Activated naive CD8-positive, alpha-beta T cell treated with anti-CD3 and anti-CD28 coated beads, Interleukin-2, amount 10 ng/mL, durations not matched to agents 7 days and 5 days (primary cell): ENCODE data around the gene TAAR2. TPM values are rescaled to one million over a fixed set of nuclear protein-coding genes. Genes with fewer than 3 reads are reported as not detected.

ENCODE experiments used
- ATAC-seq: fragments of 150-1000 bp; cut with Tn5 transposase; one replicate; pipeline ENCODE4 v1.10.0; 2021; ENCODE audit warnings: low read depth, moderate library complexity
- POLR2A ChIA-PET: fragments of 350-600 bp; sonication (Branson Sonifier 250); formaldehyde crosslinking; loops from one replicate; lab custom pipeline; 2021; ENCODE audit warnings: antibody characterized with exemption; lab: Charles Lee
- DNase-seq: peaks from one replicate; pipeline ENCODE4 v3.0.0; 2021
- H3K27ac Mint-ChIP-seq: one replicate; pipeline ENCODE4 v1.8.0; 2022; ENCODE audit warnings: mild to moderate bottlenecking, mixed read lengths
- H3K27me3 Mint-ChIP-seq: one replicate; pipeline ENCODE4 v1.8.0; 2022; ENCODE audit warnings: mild to moderate bottlenecking, moderate library complexity, mixed read lengths
- H3K36me3 Mint-ChIP-seq: one replicate; pipeline ENCODE4 v1.8.0; 2021; ENCODE audit warnings: mild to moderate bottlenecking, mixed read lengths
- H3K4me1 Mint-ChIP-seq: one replicate; pipeline ENCODE4 v1.8.0; 2021; ENCODE audit warnings: mixed read lengths
- H3K4me3 Mint-ChIP-seq: one replicate; pipeline ENCODE4 v1.8.0; 2022; ENCODE audit warnings: mild to moderate bottlenecking, moderate library complexity, mixed read lengths
- H3K9me3 Mint-ChIP-seq: one replicate; pipeline ENCODE4 v1.8.0; 2021; ENCODE audit warnings: mixed read lengths
- total RNA-seq, 2 experiments: library from RNA; stranded (reverse); gene quantifications; one replicate each; pipeline ENCODE4 v1.2.3, GENCODE V29; 2021

The TAAR2 gene
- total RNA-seq: not detected

GRCh38 chr6:132624175-132624574 lies at the start of gene TAAR2:
TSS of gene TAAR2 (minus strand) at chr6:132624275. CDS start at chr6:132624275, 0 bp downstream.
- no peaks in the 10 kb centered on the region for H3K4me1 Mint-ChIP-seq
- H3K27me3 Mint-ChIP-seq: peaks cover 6% of the 10 kb centered on the region
- no peak within 1 kb of the TSS for H3K27ac Mint-ChIP-seq
- POLR2A ChIA-PET: no interaction called here
- no peak for ATAC-seq
- no peaks in the 10 kb centered on the region for H3K9me3 Mint-ChIP-seq
- H3K36me3 Mint-ChIP-seq: no peaks in the 10 kb centered on the region
- no peak for DNase-seq
- H3K4me3 Mint-ChIP-seq: no peak within 1 kb of the TSS

- H3K9me3 Mint-ChIP-seq: peaks cover 2% of the 10 kb centered on the region
- H3K27me3 Mint-ChIP-seq: peaks cover 21% of the 10 kb centered on the region
- peaks cover 22% of the 10 kb centered on the region for H3K4me1 Mint-ChIP-seq
- peaks cover 3% of the 10 kb centered on the region for H3K36me3 Mint-ChIP-seq
- no peak overlapping the region for H3K27ac Mint-ChIP-seq
- POLR2A ChIA-PET: interaction anchor here (1.3 kb wide), 1 partner anchor 141 kb away, joined by 5 read pairs; the partner anchor contains the start of gene RPS12
- no peak for ATAC-seq
- no peak for DNase-seq
- no peak overlapping the region for H3K4me3 Mint-ChIP-seq
Measured at GRCh38 chr6:132673376-132674094, 49.5 kb upstream of the TAAR2 start.

DNA sequence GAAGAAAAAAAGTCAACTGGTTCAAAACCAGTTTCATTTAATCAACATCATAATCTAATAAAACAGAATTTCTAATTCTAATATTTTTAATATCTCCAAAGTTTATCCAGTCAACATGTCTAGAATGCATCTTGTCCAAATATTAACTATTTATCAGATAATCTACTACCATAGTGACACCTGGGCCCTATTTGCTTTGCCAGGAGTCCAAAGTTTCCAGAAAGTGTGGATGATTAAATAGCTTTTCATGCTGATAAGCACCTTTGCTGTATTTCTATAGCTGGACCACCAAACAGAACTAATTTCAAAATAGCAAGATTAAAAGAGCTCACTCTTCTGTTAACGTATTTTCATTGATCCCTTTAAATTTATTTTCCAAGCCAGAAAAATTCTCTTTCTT lies 47.2 kb upstream of the TAAR2 start:
- Mint-ChIP-seq H3K9me3 (no peaks in the 10 kb centered on the region), H3K27ac (no peak overlapping the region), H3K4me1 (peaks cover 17% of the 10 kb centered on the region), H3K36me3 (no peaks in the 10 kb centered on the region), H3K4me3 (no peak overlapping the region), H3K27me3 (peaks cover 16% of the 10 kb centered on the region)
- POLR2A ChIA-PET: interaction anchor here (1.0 kb wide), 1 partner anchor 144 kb away, joined by 3 read pairs; no protein-coding TSS in a partner anchor
- DNase-seq (no peak), ATAC-seq (no peak)

- POLR2A ChIA-PET: no interaction called here
- no peak for DNase-seq
Measured at GRCh38 chr6:132669690-132670291, 45.7 kb upstream of the TAAR2 start.

DNA sequence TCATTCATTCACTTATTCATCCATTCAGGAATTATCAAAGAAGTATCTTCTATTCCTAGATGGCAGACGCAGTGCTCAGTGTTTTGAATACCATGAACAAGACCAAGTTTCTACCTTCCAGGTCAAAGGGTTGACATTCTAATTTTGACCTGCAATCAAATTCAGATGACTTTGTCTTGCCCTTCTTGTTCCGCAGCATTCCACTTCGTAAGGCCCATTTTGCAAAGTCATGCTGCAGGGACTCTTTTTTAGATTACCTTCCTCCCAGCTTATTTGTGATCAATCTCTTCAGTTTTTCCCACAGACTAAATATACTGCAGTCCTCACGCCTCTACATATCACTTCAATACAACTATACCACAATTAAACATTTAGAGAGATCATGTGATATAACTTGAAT lies 42.0 kb upstream of the TAAR2 start:
- Mint-ChIP-seq H3K36me3 (no peaks in the 10 kb centered on the region), H3K27me3 (peaks cover 6% of the 10 kb centered on the region), H3K27ac (no peak overlapping the region), H3K4me1 (peaks cover 4% of the 10 kb centered on the region), H3K4me3 (no peak overlapping the region), H3K9me3 (no peaks in the 10 kb centered on the region)
- no peak for DNase-seq
- POLR2A ChIA-PET: no interaction called here
- no peak for ATAC-seq

More at GRCh38 chr6:132669690-132670291, 45.7 kb upstream of the TAAR2 start:
- no peaks in the 10 kb centered on the region for H3K36me3 Mint-ChIP-seq
- H3K4me1 Mint-ChIP-seq: peaks cover 6% of the 10 kb centered on the region
- H3K27ac Mint-ChIP-seq: no peak overlapping the region
- peak overlapping the region; percentile 39 for H3K4me3 Mint-ChIP-seq
- H3K9me3 Mint-ChIP-seq: no peaks in the 10 kb centered on the region
- peak; percentile 47 for ATAC-seq
- peaks cover 12% of the 10 kb centered on the region for H3K27me3 Mint-ChIP-seq

- no peak for DNase-seq
- no peak overlapping the region for H3K27ac Mint-ChIP-seq
- peaks cover 3% of the 10 kb centered on the region for H3K27me3 Mint-ChIP-seq
- H3K4me3 Mint-ChIP-seq: no peak overlapping the region
- no peaks in the 10 kb centered on the region for H3K4me1 Mint-ChIP-seq
- no peaks in the 10 kb centered on the region for H3K36me3 Mint-ChIP-seq
- no peak for ATAC-seq
- POLR2A ChIA-PET: no interaction called here
- H3K9me3 Mint-ChIP-seq: no peaks in the 10 kb centered on the region
Measured at GRCh38 chr6:132664309-132665034, 40.4 kb upstream of the TAAR2 start.

- Mint-ChIP-seq H3K36me3 (no peaks in the 10 kb centered on the region), H3K27me3 (peaks cover 3% of the 10 kb centered on the region), H3K4me3 (no peak overlapping the region), H3K27ac (no peak overlapping the region), H3K4me1 (no peaks in the 10 kb centered on the region), H3K9me3 (no peaks in the 10 kb centered on the region)
- DNase-seq: no peak
- POLR2A ChIA-PET: no interaction called here
- no peak for ATAC-seq
Measured at GRCh38 chr6:132663661-132664060, 39.6 kb upstream of the TAAR2 start.

DNA sequence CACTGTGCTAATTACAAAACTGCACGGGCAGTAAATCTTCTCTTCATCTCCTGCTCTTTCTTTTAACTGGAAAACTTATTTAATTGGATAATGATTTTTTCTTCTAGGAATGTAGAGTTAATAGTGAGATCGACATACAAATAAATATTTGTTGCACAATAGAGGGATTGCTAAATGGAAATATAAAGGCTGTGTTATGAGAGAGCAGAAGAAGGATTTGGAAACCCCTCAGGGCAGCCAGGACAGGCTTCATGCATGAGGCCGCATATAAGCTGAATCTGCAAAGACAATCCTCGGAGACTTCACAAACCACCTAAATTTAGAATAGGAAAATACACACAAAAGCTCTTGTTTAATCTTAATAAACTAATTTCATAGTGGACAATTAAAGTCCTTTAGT lies 37.8 kb upstream of the TAAR2 start:
- no peaks in the 10 kb centered on the region for H3K4me1 Mint-ChIP-seq
- H3K9me3 Mint-ChIP-seq: no peaks in the 10 kb centered on the region
- H3K27me3 Mint-ChIP-seq: peaks cover 3% of the 10 kb centered on the region
- H3K4me3 Mint-ChIP-seq: no peak overlapping the region
- POLR2A ChIA-PET: no interaction called here
- H3K36me3 Mint-ChIP-seq: no peaks in the 10 kb centered on the region
- ATAC-seq (no peak), DNase-seq (no peak)
- no peak overlapping the region for H3K27ac Mint-ChIP-seq

DNA sequence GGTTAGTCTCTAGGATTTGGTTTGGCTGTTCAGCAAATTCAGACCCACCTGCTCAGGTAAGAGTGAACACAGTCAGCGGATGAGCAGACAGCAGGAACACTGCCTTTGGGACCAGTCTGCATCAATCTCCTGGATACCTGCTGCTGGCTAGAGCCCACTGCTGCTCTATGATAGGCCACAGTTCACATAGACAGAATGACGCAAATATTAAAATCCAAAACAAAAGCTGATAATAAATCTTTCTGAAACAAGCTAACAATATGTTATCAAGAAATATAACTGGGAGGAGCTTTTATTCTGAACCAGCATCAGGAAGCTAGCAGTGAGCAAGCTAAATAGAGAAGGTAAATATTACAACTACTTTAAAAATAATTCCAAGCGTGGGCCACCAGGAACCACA lies 35.0 kb upstream of the TAAR2 start, which contains the start of gene TAAR1:
Gene TAAR1 (minus strand): TSS at position 101 of the 400 bp plus-strand sequence. CDS start 13,179 bp downstream, outside the sequence.
- Mint-ChIP-seq H3K36me3 (peaks cover 2% of the 10 kb centered on the region), H3K9me3 (no peaks in the 10 kb centered on the region), H3K4me1 (no peaks in the 10 kb centered on the region), H3K27ac (no peak within 1 kb of the TSS), H3K27me3 (peaks cover 9% of the 10 kb centered on the region), H3K4me3 (no peak within 1 kb of the TSS)
- ATAC-seq: no peak
- POLR2A ChIA-PET: no interaction called here
- no peak for DNase-seq

GRCh38 chr6:132651062-132651461 lies 27.0 kb upstream of the TAAR2 start:
- H3K36me3 Mint-ChIP-seq: peaks cover 2% of the 10 kb centered on the region
- no peaks in the 10 kb centered on the region for H3K9me3 Mint-ChIP-seq
- ATAC-seq (no peak), DNase-seq (no peak)
- H3K27me3 Mint-ChIP-seq: peaks cover 7% of the 10 kb centered on the region
- POLR2A ChIA-PET: no interaction called here
- peaks cover 6% of the 10 kb centered on the region for H3K4me1 Mint-ChIP-seq
- no peak overlapping the region for H3K4me3 Mint-ChIP-seq
- H3K27ac Mint-ChIP-seq: no peak overlapping the region

DNA sequence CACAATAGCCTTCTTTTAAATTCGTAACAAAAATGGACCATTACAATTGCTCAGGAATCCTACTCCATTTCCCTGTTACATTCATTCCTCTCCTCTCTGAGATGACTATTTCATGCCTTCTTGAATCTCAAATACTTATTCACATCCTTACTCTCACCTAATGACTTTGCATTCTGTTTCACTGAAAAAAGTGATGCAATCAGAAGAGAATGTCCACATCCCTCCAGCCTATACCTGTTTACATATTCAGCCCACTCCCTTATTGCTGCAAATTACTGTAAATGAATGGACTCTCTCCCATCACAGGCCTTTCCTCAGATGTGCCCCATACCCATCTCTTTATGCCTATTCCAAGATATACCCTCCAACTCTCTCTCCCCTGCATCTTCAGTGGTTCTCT lies 26.4 kb upstream of the TAAR2 start:
- no peak overlapping the region for H3K27ac Mint-ChIP-seq
- no peak for ATAC-seq
- H3K4me1 Mint-ChIP-seq: peaks cover 6% of the 10 kb centered on the region
- no peak overlapping the region for H3K4me3 Mint-ChIP-seq
- no peak for DNase-seq
- peaks cover 10% of the 10 kb centered on the region for H3K27me3 Mint-ChIP-seq
- no peaks in the 10 kb centered on the region for H3K36me3 Mint-ChIP-seq
- no peaks in the 10 kb centered on the region for H3K9me3 Mint-ChIP-seq
- POLR2A ChIA-PET: no interaction called here

DNA sequence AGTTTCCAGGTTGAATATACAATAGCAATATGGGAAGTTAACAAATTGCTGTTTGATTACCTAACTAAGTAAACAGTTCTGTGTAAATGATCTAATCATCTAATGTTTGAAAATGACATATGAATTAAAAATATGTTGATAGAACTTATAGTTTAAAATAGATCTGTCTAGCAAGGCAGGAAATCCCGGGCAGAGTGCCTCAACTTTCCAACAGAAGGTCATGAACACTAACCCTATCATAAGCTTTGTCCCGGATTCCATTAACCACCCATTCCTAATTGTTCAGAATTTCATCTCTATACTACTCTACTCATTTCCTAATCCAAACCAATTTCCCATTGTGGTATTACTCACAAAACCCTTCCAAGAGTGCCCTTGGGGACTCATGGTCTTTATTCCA lies 24.8 kb upstream of the TAAR2 start:
- no peaks in the 10 kb centered on the region for H3K9me3 Mint-ChIP-seq
- H3K27me3 Mint-ChIP-seq: peaks cover 10% of the 10 kb centered on the region
- POLR2A ChIA-PET: no interaction called here
- no peak overlapping the region for H3K27ac Mint-ChIP-seq
- H3K4me3 Mint-ChIP-seq: no peak overlapping the region
- H3K36me3 Mint-ChIP-seq: no peaks in the 10 kb centered on the region
- ATAC-seq: no peak
- H3K4me1 Mint-ChIP-seq: peaks cover 6% of the 10 kb centered on the region
- no peak for DNase-seq

GRCh38 chr6:132648356-132648755 lies 24.3 kb upstream of the TAAR2 start:
- DNase-seq: no peak
- POLR2A ChIA-PET: no interaction called here
- peak overlapping the region; percentile 18 for H3K4me3 Mint-ChIP-seq
- peaks cover 14% of the 10 kb centered on the region for H3K27me3 Mint-ChIP-seq
- peak; percentile 63 for ATAC-seq
- H3K27ac Mint-ChIP-seq: no peak overlapping the region
- no peaks in the 10 kb centered on the region for H3K36me3 Mint-ChIP-seq
- H3K9me3 Mint-ChIP-seq: no peaks in the 10 kb centered on the region
- H3K4me1 Mint-ChIP-seq: peaks cover 6% of the 10 kb centered on the region
